ENCODE data around the gene STAT1.

DNA sequence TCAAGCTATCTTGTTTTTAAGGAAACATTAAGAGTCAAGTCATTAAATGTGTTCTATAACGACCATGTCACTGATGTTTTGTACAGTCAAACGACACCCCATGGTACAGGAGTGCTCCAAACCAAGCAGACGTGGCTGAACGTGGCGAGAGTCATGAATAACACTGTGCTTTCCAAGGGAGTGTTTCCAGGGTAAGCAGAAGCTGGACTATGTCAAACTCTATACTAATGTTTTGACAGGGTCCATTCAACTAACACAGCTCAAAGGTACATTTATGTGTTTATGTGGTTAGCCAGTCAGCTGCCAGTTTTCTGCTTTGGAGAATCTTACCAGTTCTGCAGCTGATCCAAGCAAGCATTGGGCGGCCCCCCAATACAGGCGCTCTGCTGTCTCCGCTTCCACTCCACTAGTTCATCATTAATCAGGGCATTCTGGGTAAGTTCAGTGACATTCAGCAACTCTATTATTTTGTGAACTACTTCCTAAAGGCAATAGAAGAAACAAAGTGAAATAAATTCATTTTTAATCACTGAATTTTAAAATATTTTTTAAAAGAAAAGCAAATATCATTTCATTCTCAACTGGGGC, 16.4 kb downstream of the STAT1 start:
- TF ChIP-seq, protein P1, sequence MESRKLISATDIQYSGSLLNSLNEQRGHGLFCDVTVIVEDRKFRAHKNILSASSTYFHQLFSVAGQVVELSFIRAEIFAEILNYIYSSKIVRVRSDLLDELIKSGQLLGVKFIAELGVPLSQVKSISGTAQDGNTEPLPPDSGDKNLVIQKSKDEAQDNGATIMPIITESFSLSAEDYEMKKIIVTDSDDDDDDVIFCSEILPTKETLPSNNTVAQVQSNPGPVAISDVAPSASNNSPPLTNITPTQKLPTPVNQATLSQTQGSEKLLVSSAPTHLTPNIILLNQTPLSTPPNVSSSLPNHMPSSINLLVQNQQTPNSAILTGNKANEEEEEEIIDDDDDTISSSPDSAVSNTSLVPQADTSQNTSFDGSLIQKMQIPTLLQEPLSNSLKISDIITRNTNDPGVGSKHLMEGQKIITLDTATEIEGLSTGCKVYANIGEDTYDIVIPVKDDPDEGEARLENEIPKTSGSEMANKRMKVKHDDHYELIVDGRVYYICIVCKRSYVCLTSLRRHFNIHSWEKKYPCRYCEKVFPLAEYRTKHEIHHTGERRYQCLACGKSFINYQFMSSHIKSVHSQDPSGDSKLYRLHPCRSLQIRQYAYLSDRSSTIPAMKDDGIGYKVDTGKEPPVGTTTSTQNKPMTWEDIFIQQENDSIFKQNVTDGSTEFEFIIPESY (IDR thresholded peaks at IDR 0.05; ENCODE audit: extremely low read depth, insufficient replicate concordance, low read length): no peak
- TF ChIP-seq, protein P2, sequence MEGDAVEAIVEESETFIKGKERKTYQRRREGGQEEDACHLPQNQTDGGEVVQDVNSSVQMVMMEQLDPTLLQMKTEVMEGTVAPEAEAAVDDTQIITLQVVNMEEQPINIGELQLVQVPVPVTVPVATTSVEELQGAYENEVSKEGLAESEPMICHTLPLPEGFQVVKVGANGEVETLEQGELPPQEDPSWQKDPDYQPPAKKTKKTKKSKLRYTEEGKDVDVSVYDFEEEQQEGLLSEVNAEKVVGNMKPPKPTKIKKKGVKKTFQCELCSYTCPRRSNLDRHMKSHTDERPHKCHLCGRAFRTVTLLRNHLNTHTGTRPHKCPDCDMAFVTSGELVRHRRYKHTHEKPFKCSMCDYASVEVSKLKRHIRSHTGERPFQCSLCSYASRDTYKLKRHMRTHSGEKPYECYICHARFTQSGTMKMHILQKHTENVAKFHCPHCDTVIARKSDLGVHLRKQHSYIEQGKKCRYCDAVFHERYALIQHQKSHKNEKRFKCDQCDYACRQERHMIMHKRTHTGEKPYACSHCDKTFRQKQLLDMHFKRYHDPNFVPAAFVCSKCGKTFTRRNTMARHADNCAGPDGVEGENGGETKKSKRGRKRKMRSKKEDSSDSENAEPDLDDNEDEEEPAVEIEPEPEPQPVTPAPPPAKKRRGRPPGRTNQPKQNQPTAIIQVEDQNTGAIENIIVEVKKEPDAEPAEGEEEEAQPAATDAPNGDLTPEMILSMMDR (IDR thresholded peaks at IDR 0.05 in 2 of 3, conservative IDR thresholded peaks at IDR 0.05 in 1 of 3; ENCODE audit: borderline replicate concordance in 1 of 3, insufficient read depth in 1 of 3, low read depth in 2 of 3, low read length in 2 of 3): no peak
- TF ChIP-seq POLR2A (IDR thresholded peaks at IDR 0.05; ENCODE audit: borderline replicate concordance, extremely low read depth, insufficient read depth, insufficient read length) (no peak), POLR2AphosphoS5 (IDR thresholded peaks at IDR 0.05; ENCODE audit: low read depth, low read length) (no peak), SP1 (IDR thresholded peaks at IDR 0.05; ENCODE audit: low read depth) (no peak)

Data from HCT116 (cell line).